Upper lobe of right lung (tissue), 1 donor: ENCODE data around the gene ATF6. TPM values are rescaled to one million over a fixed set of nuclear protein-coding genes. Genes with fewer than 3 reads are reported as not detected.
A peak's percentile ranks its signal among the peaks of the same experiment; 100 is the strongest.
"Not testable (repeated sequence)": the region's sequence is repeated elsewhere in the genome, so short reads cannot be mapped to it uniquely, and the experiment has no call there.

Experiments used
- ATAC-seq: fragments of 200-7000 bp; cut with Tn5 transposase; one replicate; pipeline ENCODE4 v1.9.1; 2020; ENCODE audit warnings: mild to moderate bottlenecking, moderate library complexity
- DNase-seq: peaks from one replicate; pipeline ENCODE4 v3.0.0-alpha.2; 2020
- H3K27ac ChIP-seq: fragments of 200-600 bp; one replicate; pipeline ENCODE4 v1.8.0; 2022
- H3K27me3 ChIP-seq: fragments of 200-600 bp; one replicate; pipeline ENCODE4 v1.8.0; 2022; ENCODE audit warnings: mild to moderate bottlenecking
- H3K36me3 ChIP-seq: fragments of 200-600 bp; one replicate; pipeline ENCODE4 v1.8.0; 2022
- H3K4me1 ChIP-seq: fragments of 200-600 bp; one replicate; pipeline ENCODE4 v1.8.0; 2022
- H3K4me3 ChIP-seq: fragments of 200-600 bp; one replicate; pipeline ENCODE4 v1.8.0; 2022; ENCODE audit warnings: mild to moderate bottlenecking
- H3K9me3 ChIP-seq: fragments of 200-600 bp; one replicate; pipeline ENCODE4 v1.8.0; 2022
- CTCF ChIP-seq: fragments of 200-600 bp; IDR thresholded peaks from one replicate; pipeline ENCODE4 v1.8.0; 2022; ENCODE audit warnings: antibody characterized with exemption
- intact Hi-C: fragments of 100-400 bp; cut with DNase I; formaldehyde crosslinking; loops from one replicate; pipeline ENCODE4 v1.11.0; 2022
- total RNA-seq: library from RNA; stranded (reverse); fragmentation: NEBNext Ultra II Directional; extraction: Animal tissue kit (Norgen Biotek cat#: 25700); gene quantifications from one replicate; pipeline ENCODE4 v1.2.1, GENCODE V29; 2021
- donor health status: DM: no; HTN: yes; CAD: no; lungs with severe emphysema.

The ATF6 gene
- total RNA-seq, 1 donor from 2014 or later, result 32.0 TPM

- H3K36me3 ChIP-seq, result no peaks in the 10 kb centered on the region
- H3K27ac ChIP-seq, result no peak overlapping the region
- no peaks in the 10 kb centered on the region for H3K9me3 ChIP-seq
- H3K4me3 ChIP-seq, result no peak overlapping the region
- ATAC-seq (peak; percentile 49), DNase-seq (no peak)
- H3K4me1 ChIP-seq, result peaks cover 5% of the 10 kb centered on the region
- intact Hi-C loops, result no loop called here
- H3K27me3 ChIP-seq, result no peaks in the 10 kb centered on the region
- no peak for TF ChIP-seq CTCF
These were observed 44.3 kb upstream of the ATF6 start for GRCh38 chr1:161721738-161722343.

GRCh38 chr1:161722406-161722805 lies 43.7 kb upstream of the ATF6 start:
- Histone ChIP-seq H3K4me3 (no peak overlapping the region), H3K27ac (no peak overlapping the region), H3K36me3 (no peaks in the 10 kb centered on the region), H3K9me3 (no peaks in the 10 kb centered on the region), H3K27me3 (no peaks in the 10 kb centered on the region), H3K4me1 (peaks cover 5% of the 10 kb centered on the region)
- DNase-seq (no peak), ATAC-seq (no peak)
- intact Hi-C loops, result no loop called here
- TF ChIP-seq CTCF, result no peak

- no peak for TF ChIP-seq CTCF
- Histone ChIP-seq H3K27ac (no peak overlapping the region), H3K4me1 (peaks cover 5% of the 10 kb centered on the region), H3K9me3 (no peaks in the 10 kb centered on the region), H3K36me3 (no peaks in the 10 kb centered on the region), H3K27me3 (no peaks in the 10 kb centered on the region), H3K4me3 (no peak overlapping the region)
- DNase-seq, result no peak
- no peak for ATAC-seq
- intact Hi-C loops, result no loop called here
These were observed 42.5 kb upstream of the ATF6 start for GRCh38 chr1:161723459-161724141.

GRCh38 chr1:161725258-161725907 lies 40.7 kb upstream of the ATF6 start:
- H3K4me1 ChIP-seq, ATAC-seq, H3K9me3 ChIP-seq, H3K36me3 ChIP-seq, H3K27me3 ChIP-seq, intact Hi-C loops, DNase-seq: not testable (repeated sequence)
- Histone ChIP-seq H3K27ac (peak overlapping the region; percentile 90), H3K4me3 (peak overlapping the region; percentile 87)

- H3K9me3 ChIP-seq, result no peaks in the 10 kb centered on the region
- H3K4me1 ChIP-seq, result peaks cover 5% of the 10 kb centered on the region
- H3K4me3 ChIP-seq, result peak overlapping the region; percentile 87
- H3K27ac ChIP-seq, result peak overlapping the region; percentile 90
- DNase-seq (peak; percentile 77), ATAC-seq (peak; percentile 36)
- H3K36me3 ChIP-seq, result no peaks in the 10 kb centered on the region
- no peaks in the 10 kb centered on the region for H3K27me3 ChIP-seq
- TF ChIP-seq CTCF, result peak; percentile 27
- intact Hi-C loops, result no loop called here
These were observed 40.1 kb upstream of the ATF6 start for GRCh38 chr1:161725908-161726472.
